Omental fat pad (tissue), 4 donors: ENCODE measurements around the gene PPP1R16B. TPM values are rescaled to one million over a fixed set of nuclear protein-coding genes. Genes with fewer than 3 reads are reported as not detected.
A peak's percentile ranks its signal among the peaks of the same experiment; 100 is the strongest.

Source experiments
- ATAC-seq: fragments of 150-250 bp; one replicate; pipeline ENCODE4 v1.9.1; 2016; ENCODE audit warnings: mild to moderate bottlenecking, moderate library complexity; ENCODE audit not compliant: low FRiP score
- DNase-seq: peaks from one replicate; pipeline ENCODE4 v3.0.0-alpha.2; 2019; ENCODE audit warnings: low spot score
- CTCF ChIP-seq, 3 donors: fragments of 450-650 bp; IDR thresholded peaks; one replicate each; pipeline ENCODE4 v1.5.1; 2016 to 2017; ENCODE audit warnings: antibody characterized with exemption in 3 of 3, mild to moderate bottlenecking in 3 of 3, moderate library complexity in 2 of 3
- total RNA-seq, 4 donors: library from RNA; depleted of rRNA; stranded (reverse); fragments of >200 nt; gene quantifications; one replicate each; pipeline ENCODE4 v1.1.0, GENCODE V29; 2016

Gene PPP1R16B
- total RNA-seq, 4 donors from 2014 or later, result 7.1 to 48.4 (median 21.6) TPM

GRCh38 chr20:38926934-38927616, 121.6 kb downstream of the PPP1R16B start:
- no peak for TF ChIP-seq CTCF (IDR thresholded peaks at IDR 0.05)
- ATAC-seq, result no peak
- no peak for DNase-seq

DNA sequence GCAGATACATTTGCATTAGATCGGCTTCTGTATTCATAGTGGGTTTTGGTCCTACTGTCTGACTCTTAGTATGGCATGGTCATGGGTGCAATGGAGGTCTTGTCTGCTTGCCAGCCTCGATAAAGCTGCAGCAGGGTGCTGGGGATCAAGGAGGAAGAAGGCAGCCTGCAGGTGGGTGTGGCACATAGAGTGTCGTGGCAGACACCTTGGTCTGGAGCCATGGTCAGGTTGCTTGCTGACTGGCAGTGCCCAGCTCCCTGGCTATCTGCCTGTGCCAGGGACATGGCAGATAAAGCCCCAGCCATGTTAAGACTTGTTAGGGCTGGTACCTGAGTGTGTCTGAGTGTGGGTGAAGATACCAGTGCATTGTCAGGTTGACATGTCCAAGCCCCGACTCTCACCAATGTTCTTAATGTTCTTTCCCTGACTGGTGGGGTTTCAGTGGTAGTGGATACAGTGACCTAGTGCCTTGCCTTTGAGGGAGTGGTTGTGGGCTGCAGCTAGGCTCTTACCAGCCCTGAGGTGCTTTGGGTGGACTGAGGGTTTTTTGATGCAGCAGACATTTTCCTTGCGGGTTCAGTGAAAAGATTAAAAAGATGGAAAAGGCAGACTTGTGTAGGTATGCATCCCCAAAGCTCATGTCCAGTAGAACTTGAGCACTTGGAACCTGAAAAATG, 122.5 kb downstream of the PPP1R16B start:
- ATAC-seq (no peak), DNase-seq (no peak)
- no peak for TF ChIP-seq CTCF (IDR thresholded peaks at IDR 0.05)

DNA sequence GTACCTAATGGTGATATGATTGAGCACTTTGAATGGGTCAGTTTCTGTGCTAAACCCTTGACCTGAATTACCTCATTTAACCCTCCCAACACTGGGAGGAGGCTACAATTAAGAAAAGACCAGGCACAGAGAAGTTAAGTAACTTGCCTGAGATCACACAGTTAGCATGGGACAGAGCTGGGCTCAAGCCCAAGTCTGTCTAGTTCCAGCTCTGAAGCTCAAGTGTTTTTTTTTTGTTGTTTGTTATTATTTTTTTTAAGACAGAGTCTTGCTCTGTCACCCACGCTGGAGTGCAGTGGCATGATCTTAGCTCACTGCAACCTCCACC, 124.7 kb downstream of the PPP1R16B start:
- ATAC-seq (no peak), DNase-seq (no peak)
- no peak for TF ChIP-seq CTCF (IDR thresholded peaks at IDR 0.05)

GRCh38 chr20:38931984-38932383, 126.5 kb downstream of the PPP1R16B start:
- ATAC-seq, result no peak
- no peak for TF ChIP-seq CTCF (IDR thresholded peaks at IDR 0.05)
- no peak for DNase-seq

- no peak for TF ChIP-seq CTCF (IDR thresholded peaks at IDR 0.05)
- no peak for DNase-seq
- ATAC-seq, result peak; percentile 40
These were observed 127.1 kb downstream of the PPP1R16B start for GRCh38 chr20:38932457-38933120.

- ATAC-seq, result no peak
- no peak for DNase-seq
- TF ChIP-seq CTCF (IDR thresholded peaks at IDR 0.05), result no peak
These were observed 129.0 kb downstream of the PPP1R16B start for GRCh38 chr20:38934530-38934929.
